ENCODE results near the gene DBN1. TPM values are rescaled to one million over a fixed set of nuclear protein-coding genes. Genes with fewer than 3 reads are reported as not detected.

DBN1 gene
- total RNA-seq, 1 experiment from 2014 or later = 195 TPM

DNA sequence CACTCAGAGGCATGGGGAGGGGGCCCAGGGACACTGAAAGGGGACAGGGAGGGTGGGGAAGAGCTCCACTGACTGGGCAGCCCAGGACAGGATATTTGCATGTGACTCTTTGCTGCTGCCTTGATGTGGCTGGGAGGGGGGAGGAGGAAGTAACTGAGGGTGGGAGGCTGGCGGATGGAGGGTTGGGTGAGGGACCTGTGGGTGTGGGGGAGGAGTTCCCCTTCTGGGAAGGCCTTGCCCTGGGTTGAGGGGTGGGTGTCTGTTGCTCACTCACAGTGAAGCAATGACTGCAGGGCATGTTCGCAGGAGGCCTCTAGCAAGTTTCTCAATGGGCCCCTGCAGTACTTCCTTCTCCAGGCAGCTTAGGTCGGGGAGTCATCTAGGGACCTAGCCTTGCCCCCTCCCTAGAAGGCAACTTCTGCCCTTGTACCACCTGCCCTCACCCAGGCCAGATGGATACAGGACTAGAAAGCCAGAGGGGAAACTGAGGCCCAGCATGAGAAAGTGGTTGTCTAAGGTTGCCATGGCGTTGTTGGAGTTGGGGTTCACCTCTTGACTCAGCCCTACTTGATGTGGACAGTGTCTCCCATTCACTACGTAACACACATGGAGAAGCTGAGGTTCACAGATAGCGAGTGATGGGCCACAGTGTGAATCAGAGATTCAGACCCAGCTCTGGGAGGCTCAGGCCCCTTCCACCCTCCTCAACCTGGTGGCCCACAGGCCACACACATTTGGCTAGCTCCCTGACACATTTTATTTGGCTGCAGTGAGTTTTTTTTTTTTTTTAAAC, 44.0 kb downstream of the DBN1 start:
- DNase-seq (ENCODE audit: low read depth, low spot score) = no peak
- TF ChIP-seq POLR2AphosphoS5 (IDR thresholded peaks at IDR 0.05; ENCODE audit: low read depth, low read length) = no peak
- TF ChIP-seq SIN3A (IDR thresholded peaks at IDR 0.05; ENCODE audit: borderline replicate concordance, insufficient read depth, low read depth, low read length) = no peak
- TF ChIP-seq, protein P1, sequence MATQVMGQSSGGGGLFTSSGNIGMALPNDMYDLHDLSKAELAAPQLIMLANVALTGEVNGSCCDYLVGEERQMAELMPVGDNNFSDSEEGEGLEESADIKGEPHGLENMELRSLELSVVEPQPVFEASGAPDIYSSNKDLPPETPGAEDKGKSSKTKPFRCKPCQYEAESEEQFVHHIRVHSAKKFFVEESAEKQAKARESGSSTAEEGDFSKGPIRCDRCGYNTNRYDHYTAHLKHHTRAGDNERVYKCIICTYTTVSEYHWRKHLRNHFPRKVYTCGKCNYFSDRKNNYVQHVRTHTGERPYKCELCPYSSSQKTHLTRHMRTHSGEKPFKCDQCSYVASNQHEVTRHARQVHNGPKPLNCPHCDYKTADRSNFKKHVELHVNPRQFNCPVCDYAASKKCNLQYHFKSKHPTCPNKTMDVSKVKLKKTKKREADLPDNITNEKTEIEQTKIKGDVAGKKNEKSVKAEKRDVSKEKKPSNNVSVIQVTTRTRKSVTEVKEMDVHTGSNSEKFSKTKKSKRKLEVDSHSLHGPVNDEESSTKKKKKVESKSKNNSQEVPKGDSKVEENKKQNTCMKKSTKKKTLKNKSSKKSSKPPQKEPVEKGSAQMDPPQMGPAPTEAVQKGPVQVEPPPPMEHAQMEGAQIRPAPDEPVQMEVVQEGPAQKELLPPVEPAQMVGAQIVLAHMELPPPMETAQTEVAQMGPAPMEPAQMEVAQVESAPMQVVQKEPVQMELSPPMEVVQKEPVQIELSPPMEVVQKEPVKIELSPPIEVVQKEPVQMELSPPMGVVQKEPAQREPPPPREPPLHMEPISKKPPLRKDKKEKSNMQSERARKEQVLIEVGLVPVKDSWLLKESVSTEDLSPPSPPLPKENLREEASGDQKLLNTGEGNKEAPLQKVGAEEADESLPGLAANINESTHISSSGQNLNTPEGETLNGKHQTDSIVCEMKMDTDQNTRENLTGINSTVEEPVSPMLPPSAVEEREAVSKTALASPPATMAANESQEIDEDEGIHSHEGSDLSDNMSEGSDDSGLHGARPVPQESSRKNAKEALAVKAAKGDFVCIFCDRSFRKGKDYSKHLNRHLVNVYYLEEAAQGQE (IDR thresholded peaks at IDR 0.05; ENCODE audit: insufficient read depth in 1 of 2, low read depth in 2 of 2, low read length in 1 of 2) = no peak
- peaks cover 18% of the 10 kb centered on the region for H3K4me1 ChIP-seq (ENCODE audit: control insufficient read depth, insufficient read depth, low read length)
- intact Hi-C loops (cut with micrococcal nuclease; ENCODE audit: unreplicated experiment) = no loop called here
- H3K36me3 ChIP-seq (ENCODE audit: control insufficient read depth, insufficient read depth, low read length) = peaks cover 2% of the 10 kb centered on the region; the same call in 1 of the 2 replicates
- H3K27me3 ChIP-seq (ENCODE audit: control insufficient read depth, insufficient read depth, low read length) = no peaks in the 10 kb centered on the region
- H3K9me3 ChIP-seq (ENCODE audit: control insufficient read depth, insufficient read depth, low read depth, low read length) = no peaks in the 10 kb centered on the region
- H3K27ac ChIP-seq (ENCODE audit: low read length) = no peak overlapping the region
- in situ Hi-C loops (cut with HindIII; ENCODE audit: low pct_unique_long_range_greater_than_20kb, low sequenced_read_pairs) = no loop called here
- no TSS peak for BruUV-seq (replicated peaks)
- POLR2A ChIA-PET = interaction anchor here (1.1 kb wide), 2 partner anchors 18 to 26 kb away, joined by 8 read pairs; no protein-coding TSS in a partner anchor
- H3K4me3 ChIP-seq (ENCODE audit: low read depth in 2 of 2, low read length in 2 of 2) = no peak overlapping the region
- ATAC-seq = no peak
- CTCF ChIA-PET = interaction anchor here (0.5 to 1.3 kb wide), 2 partner anchors 39 to 1807 kb away, joined by 3 to 5 read pairs; no protein-coding TSS in a partner anchor

DNA sequence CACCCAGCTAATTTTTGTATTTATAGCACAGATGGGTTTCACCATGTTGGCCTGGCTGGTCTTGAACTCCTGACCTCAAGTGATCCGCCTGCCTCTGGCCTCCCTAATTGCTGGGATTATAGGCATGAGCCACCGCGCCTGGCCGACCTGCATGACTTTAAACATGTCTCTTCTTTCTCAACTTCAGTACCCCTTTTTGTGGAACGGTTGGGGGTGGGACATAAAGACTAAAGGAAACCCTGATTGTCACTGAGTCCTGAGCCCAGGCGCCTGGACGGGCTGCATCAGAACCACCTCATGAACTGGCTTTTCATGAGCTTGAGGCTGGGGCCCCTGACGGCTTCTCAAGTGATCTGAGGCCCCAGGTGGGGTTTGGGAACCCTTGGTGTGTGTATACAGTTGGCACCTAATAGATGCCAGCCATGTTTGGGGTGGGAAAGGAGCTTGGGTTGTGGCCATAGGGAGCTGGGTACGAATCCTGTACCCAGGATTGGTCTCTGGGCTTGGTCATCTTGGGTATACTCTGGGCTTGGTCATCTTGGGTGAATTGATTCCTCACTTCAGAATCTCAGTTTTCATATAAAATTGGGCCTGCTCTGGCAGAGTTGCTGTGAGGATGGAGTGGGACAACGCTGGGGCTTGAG, 44.7 kb downstream of the DBN1 start:
- ChIA-PET CTCF (interaction anchor here (0.5 to 1.3 kb wide), 2 partner anchors 38 to 1807 kb away, joined by 3 to 5 read pairs; no protein-coding TSS in a partner anchor), POLR2A (interaction anchor here (1.1 kb wide), 1 partner anchor 19 kb away, joined by 8 read pairs; no protein-coding TSS in a partner anchor)
- Histone ChIP-seq H3K36me3 (ENCODE audit: control insufficient read depth, insufficient read depth, low read length) (peaks cover 2% of the 10 kb centered on the region; the same call in 1 of the 2 replicates), H3K27me3 (ENCODE audit: control insufficient read depth, insufficient read depth, low read length) (no peaks in the 10 kb centered on the region), H3K4me3 (ENCODE audit: low read depth in 2 of 2, low read length in 2 of 2) (no peak overlapping the region), H3K27ac (ENCODE audit: low read length) (no peak overlapping the region), H3K9me3 (ENCODE audit: control insufficient read depth, insufficient read depth, low read depth, low read length) (no peaks in the 10 kb centered on the region), H3K4me1 (ENCODE audit: control insufficient read depth, insufficient read depth, low read length) (peaks cover 18% of the 10 kb centered on the region)
- TF ChIP-seq TCF7L2 (IDR thresholded peaks at IDR 0.05; ENCODE audit: low read depth, low read length) (no peak), POLR2AphosphoS5 (IDR thresholded peaks at IDR 0.05; ENCODE audit: low read depth, low read length) (no peak), SIN3A (IDR thresholded peaks at IDR 0.05; ENCODE audit: borderline replicate concordance, insufficient read depth, low read depth, low read length) (no peak)
- TF ChIP-seq, protein P1 (IDR thresholded peaks at IDR 0.05; ENCODE audit: insufficient read depth in 1 of 2, low read depth in 2 of 2, low read length in 1 of 2) = no peak
- TF ChIP-seq, protein P2, sequence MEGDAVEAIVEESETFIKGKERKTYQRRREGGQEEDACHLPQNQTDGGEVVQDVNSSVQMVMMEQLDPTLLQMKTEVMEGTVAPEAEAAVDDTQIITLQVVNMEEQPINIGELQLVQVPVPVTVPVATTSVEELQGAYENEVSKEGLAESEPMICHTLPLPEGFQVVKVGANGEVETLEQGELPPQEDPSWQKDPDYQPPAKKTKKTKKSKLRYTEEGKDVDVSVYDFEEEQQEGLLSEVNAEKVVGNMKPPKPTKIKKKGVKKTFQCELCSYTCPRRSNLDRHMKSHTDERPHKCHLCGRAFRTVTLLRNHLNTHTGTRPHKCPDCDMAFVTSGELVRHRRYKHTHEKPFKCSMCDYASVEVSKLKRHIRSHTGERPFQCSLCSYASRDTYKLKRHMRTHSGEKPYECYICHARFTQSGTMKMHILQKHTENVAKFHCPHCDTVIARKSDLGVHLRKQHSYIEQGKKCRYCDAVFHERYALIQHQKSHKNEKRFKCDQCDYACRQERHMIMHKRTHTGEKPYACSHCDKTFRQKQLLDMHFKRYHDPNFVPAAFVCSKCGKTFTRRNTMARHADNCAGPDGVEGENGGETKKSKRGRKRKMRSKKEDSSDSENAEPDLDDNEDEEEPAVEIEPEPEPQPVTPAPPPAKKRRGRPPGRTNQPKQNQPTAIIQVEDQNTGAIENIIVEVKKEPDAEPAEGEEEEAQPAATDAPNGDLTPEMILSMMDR (IDR thresholded peaks at IDR 0.05) = no peak
- ATAC-seq (no peak), DNase-seq (ENCODE audit: low read depth, low spot score) (no peak)
- intact Hi-C loops (cut with micrococcal nuclease; ENCODE audit: unreplicated experiment) = no loop called here
- in situ Hi-C loops (cut with HindIII; ENCODE audit: low pct_unique_long_range_greater_than_20kb, low sequenced_read_pairs) = no loop called here
- no TSS peak for BruUV-seq (replicated peaks)
